GM19397 (cell line): ENCODE data around the gene TPGS1.
A peak's percentile ranks its signal among the peaks of the same experiment; 100 is the strongest.

Experiments
- ATAC-seq: cut with Tn5 transposase; IDR thresholded peaks from one replicate; pipeline ENCODE4 v1.9.1; 2021; ENCODE audit warnings: mild to moderate bottlenecking, moderate library complexity; ENCODE audit not compliant: unreplicated experiment

The TPGS1 gene

DNA sequence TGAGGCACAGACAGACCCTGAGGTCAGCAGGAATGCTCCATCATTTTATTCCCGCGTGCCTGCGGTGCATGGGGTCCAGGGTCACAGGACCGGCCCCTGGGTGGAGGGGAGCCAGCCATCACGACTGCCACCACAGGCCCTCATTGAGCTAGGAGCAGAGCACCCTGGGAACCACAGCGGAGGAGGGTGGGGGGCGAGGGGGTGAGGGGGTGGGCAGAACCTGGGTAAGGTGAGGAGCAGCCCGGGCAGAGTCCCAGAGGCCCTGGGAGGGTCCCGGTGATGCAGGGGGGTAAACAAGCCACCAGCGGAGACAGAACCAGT lies 12.3 kb upstream of the TPGS1 start:
- no peak for ATAC-seq

DNA sequence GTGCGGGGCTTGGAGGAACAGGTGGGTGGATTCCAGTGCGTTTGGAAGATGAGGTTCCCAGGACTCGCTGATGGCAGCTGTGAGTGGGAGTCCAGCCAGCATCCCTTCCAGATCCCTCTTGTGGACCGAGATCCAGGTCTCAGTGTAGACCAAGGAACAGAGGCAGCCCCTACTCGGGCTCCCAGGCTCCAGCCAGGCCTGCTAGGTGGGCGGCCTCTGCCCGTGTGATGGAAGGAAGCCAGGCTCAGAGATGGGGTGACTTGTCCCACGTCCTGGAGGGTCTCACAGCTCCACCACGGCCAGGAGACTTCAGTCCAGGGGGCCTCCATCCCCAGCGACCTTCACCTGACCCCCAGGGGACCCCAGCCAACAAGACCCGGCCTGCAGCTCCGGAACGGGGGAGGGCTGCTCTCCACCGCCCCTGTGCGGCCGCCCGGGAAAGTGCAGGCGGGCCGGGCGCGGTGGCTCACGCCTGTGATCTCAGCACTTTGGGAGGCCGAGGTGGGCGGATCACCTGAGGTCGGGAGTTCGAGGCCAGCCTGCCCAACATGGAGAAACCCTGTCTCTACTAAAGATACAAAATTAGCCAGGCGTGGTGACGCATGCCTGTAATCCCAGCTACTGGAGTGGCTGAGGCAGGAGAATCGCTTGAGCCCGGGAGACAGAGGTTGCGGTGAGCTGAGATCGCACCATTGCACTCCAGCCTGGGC lies 11.7 kb upstream of the TPGS1 start:
- no peak for ATAC-seq

DNA sequence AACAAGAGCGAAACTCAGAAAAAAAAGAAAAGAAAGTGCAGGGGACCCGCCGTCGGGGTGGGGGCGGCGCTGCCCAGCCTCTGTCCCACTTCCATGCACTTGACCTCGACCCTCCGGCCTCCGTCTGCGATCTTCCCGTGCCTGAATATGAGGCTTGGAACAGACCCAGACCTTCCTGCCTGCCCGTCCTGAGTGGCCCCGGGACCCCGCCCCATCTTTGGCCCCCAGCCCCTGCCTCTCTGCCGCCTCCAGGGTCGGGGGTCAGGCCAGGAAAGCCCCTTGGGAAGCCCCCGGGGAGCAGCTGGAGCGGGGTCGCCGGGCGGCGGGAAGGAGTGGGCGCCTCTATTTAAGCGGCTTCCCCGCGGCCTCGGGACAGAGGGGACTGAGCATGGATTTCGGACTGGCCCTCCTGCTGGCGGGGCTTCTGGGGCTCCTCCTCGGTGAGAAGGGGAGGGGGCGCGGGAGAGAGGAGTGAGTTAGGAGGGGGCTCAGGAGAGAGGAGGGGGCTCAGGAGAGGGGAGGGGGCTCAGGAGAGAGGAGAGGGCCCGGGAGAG lies 11.1 kb upstream of the TPGS1 start, which contains the start of gene MADCAM1:
MADCAM1 (plus strand) TSS at position 375 of the 554 bp plus-strand sequence; CDS start at position 389, 14 bp downstream.
- no peak for ATAC-seq

DNA sequence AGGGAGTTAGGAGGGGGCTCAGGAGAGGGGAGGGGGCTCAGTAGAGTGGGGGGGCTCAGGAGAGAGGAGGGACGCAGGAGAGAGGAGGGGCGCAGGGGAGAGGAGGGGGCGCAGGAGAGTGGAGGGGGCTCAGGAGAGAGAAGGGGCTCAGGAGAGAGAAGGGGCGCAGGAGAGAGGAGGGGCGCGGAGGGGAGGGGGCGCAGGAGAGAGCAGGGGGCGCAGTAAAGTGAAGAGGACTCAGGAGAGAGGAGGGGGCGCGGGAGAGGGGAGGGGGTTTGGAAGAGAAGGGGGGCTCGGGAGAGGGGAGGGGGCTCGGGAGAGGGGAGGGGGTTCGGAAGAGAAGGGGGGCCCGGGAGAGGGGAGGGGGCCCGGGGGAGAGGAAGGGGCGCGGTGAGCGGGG lies 10.3 kb upstream of the TPGS1 start:
- no peak for ATAC-seq

DNA sequence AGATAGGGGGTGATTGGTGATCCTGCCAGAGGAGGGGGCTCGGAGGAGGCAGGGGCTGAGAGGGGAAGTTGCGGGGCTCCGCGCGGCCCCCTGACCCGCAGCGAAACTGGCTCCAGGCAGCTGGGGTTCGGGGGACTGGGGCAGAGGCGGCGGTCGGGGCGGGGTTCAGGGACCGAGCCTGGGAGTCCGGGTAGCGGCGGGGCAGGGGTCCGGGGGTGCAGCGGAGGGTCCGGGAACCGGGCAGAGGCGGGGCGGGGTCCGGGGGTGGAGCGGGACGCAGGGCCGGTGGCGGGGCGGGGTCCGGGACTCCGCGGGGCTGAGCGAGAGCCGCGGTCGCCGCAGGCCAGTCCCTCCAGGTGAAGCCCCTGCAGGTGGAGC lies 9.8 kb upstream of the TPGS1 start:
- no peak for ATAC-seq

DNA sequence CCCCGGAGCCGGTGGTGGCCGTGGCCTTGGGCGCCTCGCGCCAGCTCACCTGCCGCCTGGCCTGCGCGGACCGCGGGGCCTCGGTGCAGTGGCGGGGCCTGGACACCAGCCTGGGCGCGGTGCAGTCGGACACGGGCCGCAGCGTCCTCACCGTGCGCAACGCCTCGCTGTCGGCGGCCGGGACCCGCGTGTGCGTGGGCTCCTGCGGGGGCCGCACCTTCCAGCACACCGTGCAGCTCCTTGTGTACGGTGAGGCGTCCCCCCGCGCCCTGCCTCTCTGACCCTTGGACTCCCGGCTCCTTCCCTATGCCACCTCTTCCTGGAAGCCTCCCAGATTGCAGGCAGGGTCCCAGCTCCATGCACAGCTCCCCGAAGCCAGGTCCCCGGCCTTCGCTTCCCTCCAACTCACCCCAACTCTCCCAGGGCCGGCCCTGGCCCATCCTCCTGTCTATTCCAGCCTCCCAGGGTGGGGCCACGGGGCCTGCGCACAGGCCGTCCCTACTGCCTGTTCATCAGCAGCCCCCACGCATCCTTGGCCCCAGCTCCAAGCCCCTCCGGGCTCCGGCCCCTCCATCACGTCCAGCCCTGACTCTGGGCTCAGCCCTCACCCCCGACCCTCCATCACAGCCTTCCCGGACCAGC lies 9.3 kb upstream of the TPGS1 start:
- no peak for ATAC-seq

DNA sequence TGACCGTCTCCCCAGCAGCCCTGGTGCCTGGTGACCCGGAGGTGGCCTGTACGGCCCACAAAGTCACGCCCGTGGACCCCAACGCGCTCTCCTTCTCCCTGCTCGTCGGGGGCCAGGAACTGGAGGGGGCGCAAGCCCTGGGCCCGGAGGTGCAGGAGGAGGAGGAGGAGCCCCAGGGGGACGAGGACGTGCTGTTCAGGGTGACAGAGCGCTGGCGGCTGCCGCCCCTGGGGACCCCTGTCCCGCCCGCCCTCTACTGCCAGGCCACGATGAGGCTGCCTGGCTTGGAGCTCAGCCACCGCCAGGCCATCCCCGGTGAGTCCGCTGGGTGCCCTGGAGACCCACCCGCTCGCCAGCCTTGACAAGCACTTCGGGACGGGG lies 8.8 kb upstream of the TPGS1 start:
- ATAC-seq: no peak

DNA sequence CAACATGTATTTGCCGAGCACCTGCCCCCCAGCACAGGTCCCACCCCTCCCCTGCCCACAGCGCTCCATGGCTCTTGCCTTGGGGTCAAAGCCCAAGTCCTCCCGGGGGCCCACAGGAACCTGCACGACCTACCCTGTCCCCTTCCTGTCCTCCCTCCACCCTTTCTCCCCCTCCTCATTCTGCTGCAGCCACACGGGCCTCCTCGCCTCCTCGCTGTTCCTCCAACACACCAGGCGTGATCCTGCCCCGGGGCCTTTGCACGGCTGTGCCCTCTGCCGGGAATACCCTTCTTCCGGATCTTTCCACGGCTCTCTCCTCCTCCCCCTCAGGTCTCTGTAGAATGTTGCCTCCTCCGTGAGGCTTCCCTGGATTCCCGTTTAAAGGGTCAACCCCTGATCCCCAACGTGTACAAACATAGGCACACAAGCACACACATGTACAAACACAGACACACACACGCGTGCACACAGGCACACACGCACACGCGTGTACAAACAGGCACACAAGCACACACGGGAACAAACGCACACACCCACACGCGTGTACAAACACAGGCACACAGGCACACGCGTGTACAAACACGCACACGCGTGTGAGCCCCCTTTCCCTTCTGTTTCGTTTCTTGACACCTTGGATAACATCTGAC lies 8.2 kb upstream of the TPGS1 start:
- no peak for ATAC-seq

DNA sequence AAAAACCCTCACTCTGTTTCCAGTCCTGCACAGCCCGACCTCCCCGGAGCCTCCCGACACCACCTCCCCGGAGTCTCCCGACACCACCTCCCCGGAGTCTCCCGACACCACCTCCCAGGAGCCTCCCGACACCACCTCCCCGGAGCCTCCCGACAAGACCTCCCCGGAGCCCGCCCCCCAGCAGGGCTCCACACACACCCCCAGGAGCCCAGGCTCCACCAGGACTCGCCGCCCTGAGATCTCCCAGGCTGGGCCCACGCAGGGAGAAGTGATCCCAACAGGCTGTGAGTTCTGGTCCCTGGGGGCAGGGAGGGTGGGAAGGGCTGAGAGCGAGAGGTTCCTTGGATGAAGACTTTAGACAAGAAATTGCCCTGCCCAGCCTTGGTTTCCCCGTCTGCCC lies 5.7 kb upstream of the TPGS1 start:
- ATAC-seq: no peak

DNA sequence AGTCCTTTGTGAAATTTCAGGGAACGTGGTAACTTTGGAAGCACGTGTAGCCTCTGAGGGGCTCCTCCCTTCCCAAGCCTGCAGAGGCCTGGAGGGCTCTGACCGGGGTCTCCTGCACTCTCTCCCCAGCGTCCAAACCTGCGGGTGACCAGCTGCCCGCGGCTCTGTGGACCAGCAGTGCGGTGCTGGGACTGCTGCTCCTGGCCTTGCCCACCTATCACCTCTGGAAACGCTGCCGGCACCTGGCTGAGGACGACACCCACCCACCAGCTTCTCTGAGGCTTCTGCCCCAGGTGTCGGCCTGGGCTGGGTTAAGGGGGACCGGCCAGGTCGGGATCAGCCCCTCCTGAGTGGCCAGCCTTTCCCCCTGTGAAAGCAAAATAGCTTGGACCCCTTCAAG lies 2.7 kb upstream of the TPGS1 start:
- ATAC-seq: no peak

DNA sequence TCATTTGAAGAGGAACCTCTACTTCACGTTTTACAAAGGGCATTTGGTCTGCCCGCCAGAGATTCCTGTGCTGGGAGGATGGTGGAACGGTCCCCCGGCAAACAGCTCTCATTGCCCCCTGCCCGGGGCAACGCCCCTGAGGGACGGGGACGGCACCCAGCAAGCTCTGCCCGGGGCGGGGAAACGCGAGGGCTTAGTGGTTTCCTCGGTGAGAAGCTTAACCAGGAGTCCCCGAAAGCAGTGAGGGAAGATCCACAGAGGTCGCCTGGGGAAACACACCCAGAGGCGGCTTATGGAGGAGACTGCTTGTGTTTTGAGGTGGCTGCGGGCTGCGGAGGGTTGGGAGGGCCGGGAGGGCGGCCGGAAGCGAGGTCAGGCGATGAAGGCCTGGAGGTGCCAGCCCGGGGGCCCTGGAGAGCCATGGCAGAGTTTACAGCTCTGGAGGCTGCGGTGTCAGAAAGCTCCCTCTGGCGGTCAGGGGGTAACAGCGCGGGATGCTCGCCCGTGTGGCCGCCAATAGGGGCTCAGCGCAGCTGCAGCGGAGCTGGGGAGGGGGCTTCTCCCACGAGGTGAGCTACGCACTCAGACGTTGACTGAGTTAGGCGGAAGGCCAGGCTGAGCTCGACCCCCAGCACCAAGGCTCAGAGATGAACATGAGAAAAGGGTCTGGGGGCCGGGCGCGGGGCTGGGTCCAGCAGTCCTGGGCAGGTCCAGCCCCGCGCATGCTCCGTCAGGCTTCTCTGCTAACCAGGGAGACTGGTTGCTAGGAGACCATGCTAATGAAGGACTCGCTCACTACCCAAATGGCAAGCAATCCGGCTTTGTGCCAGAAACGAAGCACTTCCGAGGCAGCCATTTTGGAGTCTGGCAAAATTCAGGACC lies 652 bp upstream of the TPGS1 start:
- peak; percentile 63 for ATAC-seq

DNA sequence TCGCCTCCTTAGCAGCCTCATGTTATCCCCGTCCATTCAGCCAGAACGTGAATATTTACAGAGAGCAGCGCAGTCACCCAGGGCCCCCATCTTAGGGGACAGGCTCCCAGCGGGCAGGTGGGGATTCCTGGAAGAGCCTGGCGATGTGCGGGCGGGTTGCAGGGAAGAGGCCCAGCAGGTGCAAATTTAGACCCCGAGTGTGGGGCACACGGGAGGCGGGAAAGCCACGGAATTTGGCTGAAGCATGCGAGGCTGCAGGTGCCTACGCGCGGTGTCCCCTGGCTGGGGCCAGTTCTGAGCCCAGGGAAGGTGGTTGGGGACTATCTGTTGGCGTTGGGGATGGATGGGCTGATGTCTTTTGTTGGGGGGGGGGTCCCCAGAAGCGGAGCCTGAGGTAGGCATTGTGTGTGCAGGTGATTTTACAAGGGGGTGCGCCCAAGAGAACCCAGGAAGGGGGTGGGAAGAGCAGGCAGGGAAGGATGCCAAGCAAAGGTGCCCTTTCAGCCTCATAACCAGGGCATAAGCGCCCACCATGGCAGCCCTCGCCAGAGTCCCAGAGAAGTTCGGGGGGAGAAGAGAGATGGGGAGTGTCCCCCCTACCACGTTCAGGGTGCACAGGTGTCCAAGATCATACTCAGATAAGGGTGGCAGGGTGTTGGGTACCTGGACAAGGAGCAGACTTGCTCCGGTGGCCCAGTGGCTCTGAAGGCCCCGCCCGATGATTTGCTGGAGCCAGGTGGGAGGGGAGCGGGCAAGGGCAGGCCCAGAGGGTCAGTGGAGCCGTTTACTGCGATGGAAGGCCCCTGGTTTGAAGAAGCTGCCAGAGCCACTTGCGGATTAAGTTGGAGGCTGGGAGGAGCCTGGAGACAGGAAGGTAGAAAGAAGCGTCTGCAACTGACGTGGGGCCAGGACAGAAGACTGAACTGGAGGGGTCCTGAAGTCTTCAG lies 1.2 kb downstream of the TPGS1 start:
- ATAC-seq: no peak

DNA sequence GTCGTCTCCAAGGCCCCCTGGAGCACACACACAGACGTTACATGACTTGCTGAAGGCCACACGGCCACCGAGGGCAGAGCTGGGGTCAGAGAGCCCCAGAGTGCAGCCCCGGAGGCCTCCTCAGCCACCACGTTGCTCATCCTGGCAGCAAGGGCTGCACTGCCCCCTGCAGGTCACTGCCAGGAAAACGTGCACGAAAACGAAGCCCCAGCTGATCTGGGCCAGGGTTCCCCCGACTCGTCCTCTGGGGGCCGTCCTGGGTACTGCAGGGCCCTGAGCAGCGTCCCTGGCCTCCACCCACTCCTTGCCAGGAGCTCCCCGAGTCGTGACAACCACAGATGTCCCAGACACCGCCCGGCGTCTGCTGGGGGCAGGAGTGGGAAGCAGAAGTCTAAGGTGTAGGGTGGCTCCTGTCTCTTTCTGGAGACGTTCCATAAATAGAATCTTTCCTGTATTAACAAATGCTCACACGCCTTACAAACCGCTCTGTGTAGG lies 3.4 kb downstream of the TPGS1 start:
- no peak for ATAC-seq

DNA sequence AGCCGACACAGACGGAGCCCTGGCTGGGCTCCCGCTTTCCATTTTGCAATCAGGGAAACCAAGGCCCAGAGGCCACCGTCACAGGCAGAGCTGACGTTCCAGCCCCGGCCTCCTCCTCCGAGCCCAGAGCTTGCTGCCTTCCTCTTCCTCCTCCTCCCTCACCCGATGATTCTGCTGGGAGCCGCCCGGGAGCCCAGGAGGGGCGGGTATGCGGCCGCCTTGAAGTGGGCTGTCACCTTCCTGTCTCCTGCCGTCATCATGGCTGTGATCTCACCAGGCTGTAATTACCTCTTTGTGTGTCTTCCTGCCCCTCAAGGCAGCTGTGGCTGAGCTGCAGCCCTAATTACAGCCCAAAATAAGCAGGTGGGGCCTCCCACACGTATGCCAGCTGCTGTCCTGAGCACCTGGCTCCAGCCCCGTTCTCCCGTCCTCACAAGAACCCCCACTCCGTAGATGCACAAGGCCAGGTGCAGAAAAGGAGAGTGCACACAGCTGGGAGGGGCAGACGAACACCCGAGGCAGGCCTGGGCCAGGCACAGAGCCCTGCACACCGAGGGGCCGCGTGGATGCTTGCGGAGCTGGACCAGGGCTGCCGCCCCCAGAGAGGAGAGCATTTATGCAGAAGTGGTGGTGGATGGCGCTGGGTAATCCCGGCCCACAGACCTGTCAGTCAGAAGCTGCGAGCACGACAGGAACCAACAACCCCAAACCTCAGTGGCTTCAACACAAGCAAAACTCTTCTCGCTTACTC lies 4.0 kb downstream of the TPGS1 start:
- ATAC-seq: no peak

DNA sequence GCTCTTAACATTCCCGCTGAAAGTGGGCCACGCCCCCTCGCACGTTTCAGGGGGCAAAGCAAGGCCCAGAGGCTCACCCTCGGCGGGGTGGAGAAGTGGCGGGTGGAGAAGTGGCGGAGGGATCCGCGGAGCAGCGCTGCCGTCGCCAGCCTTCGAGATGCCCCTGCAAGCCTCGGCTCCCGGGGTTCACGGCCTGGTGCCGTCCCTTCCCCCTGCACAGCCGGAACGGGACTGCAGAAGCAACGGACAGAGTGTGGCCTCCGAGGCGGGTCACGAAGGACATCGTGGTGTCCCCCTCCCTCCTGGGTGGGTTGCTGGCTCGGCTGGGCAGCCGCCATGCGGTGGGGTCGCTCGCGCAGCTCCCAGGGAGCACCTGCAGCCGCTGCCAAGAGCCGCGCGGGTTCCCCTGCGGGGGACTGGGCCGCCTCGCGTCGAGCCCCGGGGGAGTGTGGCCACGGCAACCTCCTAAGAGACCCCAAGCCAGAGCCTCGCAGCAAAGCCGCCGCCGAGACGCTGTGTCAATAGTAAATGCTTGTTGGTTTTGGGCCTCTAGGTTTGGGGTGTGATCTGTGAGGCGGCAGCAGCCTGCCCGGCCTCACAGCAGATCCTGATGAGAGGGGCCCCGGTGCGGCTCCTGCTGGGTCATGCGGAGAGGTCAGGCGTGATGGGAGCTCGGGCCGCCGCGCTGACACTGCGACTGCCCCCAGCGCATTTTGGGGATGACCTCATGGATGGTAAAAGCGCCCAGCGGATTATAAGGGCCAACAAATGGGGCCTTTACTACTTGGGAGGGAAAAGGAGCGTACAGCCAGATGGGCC lies 5.5 kb downstream of the TPGS1 start:
- ATAC-seq: no peak

DNA sequence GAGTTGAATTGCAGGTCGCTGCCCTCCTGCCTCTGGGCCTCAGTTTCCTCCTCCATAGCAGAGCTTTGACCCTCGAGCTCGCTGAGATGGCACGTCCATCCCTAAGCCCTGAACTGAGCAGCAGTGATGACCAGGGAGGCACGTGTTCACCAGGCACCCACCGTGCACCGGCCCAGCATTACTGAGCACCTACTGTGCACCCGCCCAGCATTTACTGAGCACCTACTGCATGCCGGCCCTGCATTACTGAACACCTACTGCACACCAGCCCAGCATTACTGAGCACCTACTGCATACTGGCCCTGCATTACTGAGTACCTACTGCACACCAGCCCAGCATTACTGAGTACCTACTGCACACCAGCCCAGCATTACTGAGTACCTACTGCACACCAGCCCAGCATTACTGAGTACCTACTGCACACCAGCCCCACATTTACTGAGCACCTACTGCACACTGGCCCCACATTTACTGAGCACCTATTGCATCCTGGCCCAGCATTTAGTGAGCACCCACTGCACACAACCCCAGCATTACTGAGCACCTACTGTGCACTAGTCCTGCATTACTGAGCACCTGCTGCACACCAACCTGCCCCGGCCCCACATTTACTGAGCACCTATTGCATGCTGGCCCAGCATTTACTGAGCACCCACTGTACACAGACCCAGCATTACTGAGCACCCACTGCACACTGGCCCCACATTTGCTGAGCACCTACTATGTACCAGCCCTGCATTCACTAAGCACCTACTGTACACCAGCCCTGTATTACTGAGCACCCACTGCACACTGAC lies 6.3 kb downstream of the TPGS1 start:
- ATAC-seq: no peak

DNA sequence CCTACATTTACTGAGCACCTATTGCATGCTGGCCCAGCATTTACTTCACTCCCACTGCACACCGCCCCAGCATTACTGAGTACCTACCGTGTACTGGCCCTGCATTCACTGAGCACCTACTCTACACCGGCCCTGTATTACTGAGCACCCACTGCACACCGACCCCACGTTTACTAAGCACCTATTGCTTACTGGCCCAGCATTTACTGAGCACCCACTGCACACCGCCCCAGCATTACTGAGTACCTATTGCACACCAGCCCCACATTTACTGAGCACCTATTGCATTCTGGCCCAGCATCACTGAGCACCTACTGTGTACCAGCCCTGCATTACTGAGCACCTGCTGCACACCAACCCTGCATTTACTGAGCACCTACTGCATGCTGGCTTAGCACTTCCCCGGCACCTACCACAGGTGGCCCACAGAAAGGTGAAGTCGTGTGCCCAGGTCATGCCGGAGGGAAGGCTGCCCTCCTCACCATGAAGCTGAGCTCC lies 6.9 kb downstream of the TPGS1 start:
- no peak for ATAC-seq
